Lung (tissue), 12 donors: ENCODE results near the gene PPM1B. TPM values are rescaled to one million over a fixed set of nuclear protein-coding genes. Genes with fewer than 3 reads are reported as not detected.

Experiments used
- ATAC-seq: fragments of 200-7000 bp; cut with Tn5 transposase; one replicate; pipeline ENCODE4 v1.9.1; 2020; ENCODE audit warnings: moderate number of reproducible peaks; ENCODE audit not compliant: insufficient read depth, low FRiP score
- DNase-seq, 3 donors: peaks; one replicate each; pipeline ENCODE4 v3.0.0-alpha.2; 2013 to 2017
- H3K27ac ChIP-seq, 2 donors: one replicate each; pipeline ENCODE4 v1.5.1; 2013; ENCODE audit warnings: mild to moderate bottlenecking in 2 of 2, moderate library complexity in 2 of 2, control low read depth in 1 of 2, inconsistent platforms in 1 of 2, low read depth in 1 of 2, low read length in 1 of 2
- H3K27me3 ChIP-seq, 3 donors: one replicate each; pipeline ENCODE4 v1.5.1; 2013; ENCODE audit warnings: low read length in 2 of 3; ENCODE audit not compliant: control insufficient read depth in 3 of 3, insufficient read depth in 3 of 3
- H3K36me3 ChIP-seq, 4 donors: one replicate each; pipeline ENCODE4 v1.5.1; 2013; ENCODE audit warnings: low read length in 4 of 4, mild to moderate bottlenecking in 1 of 4, moderate library complexity in 1 of 4; ENCODE audit not compliant: control insufficient read depth in 4 of 4, insufficient read depth in 4 of 4
- H3K4me1 ChIP-seq, 5 donors: one replicate each; pipeline ENCODE4 v1.5.1; 2013; ENCODE audit warnings: low read length in 5 of 5, mild to moderate bottlenecking in 2 of 5, moderate library complexity in 1 of 5; ENCODE audit not compliant: control insufficient read depth in 5 of 5, insufficient read depth in 5 of 5
- H3K4me3 ChIP-seq: one replicate; pipeline ENCODE4 v1.5.1; 2013; ENCODE audit warnings: mild to moderate bottlenecking, control low read depth, moderate library complexity
- H3K9ac ChIP-seq, 2 donors: one replicate each; pipeline ENCODE4 v1.5.1; 2013; ENCODE audit warnings: low read length in 2 of 2, control low read depth in 1 of 2; ENCODE audit not compliant: insufficient read depth in 1 of 2
- H3K9me3 ChIP-seq, 4 donors: one replicate each; pipeline ENCODE4 v1.5.1; 2013; ENCODE audit warnings: low read length in 3 of 4, mild to moderate bottlenecking in 1 of 4, moderate library complexity in 1 of 4; ENCODE audit not compliant: control insufficient read depth in 4 of 4, insufficient read depth in 3 of 4
- CTCF ChIP-seq: IDR thresholded peaks from 2 replicates; pipeline ENCODE4 v1.5.1; 2012; ENCODE audit warnings: mild to moderate bottlenecking; ENCODE audit errors: control extremely low read depth, extremely low read depth
- WGBS, 2 donors: extraction: QIAGEN DNeasy Blood & Tissue Kit; methylation state at CpG; one replicate each; pipeline ENCODE4 v1.1.7; 2013; 5-methylcytosine and 5-hydroxymethylcytosine counted together
- polyA plus RNA-seq, 2 donors: library from polyadenylated mRNA; stranded (reverse); fragments of 200-250 nt; gene quantifications; one replicate each; pipeline ENCODE4 v1.2.1, GENCODE V29; 2013
- total RNA-seq, 2 donors: library from RNA; depleted of rRNA in 1 of 2; stranded (reverse); fragments of >200 nt in 1 of 2; gene quantifications; one replicate each; pipeline ENCODE4 v1.2.1, GENCODE V29; 2014 to 2021
- donor health status: control.
- donor health status: control.
- donor health status: Bipolar disorder and iron deficiency.
- donor health status: healthy.
- donor health status: DM: yes; HTN: yes; CAD: no.

Gene PPM1B
- total and polyA plus RNA-seq, 4 donors = 18.2 to 66.2 (median 29.6) TPM

GRCh38 chr2:44218771-44219170 lies 50.1 kb downstream of the PPM1B start:
- no peak for TF ChIP-seq CTCF
- no peaks in the 10 kb centered on the region for H3K9me3 ChIP-seq
- DNase-seq (no peak), ATAC-seq (no peak)
- H3K27me3 ChIP-seq = no peaks in the 10 kb centered on the region
- H3K9ac ChIP-seq = no peak overlapping the region
- 84 to 89% methylated on average over 2 of the region's 2 CpGs for WGBS, 2 donors
- H3K4me3 ChIP-seq = no peak overlapping the region
- no peak overlapping the region for H3K27ac ChIP-seq
- H3K4me1 ChIP-seq = no peaks in the 10 kb centered on the region
- H3K36me3 ChIP-seq = peaks cover 0 to 11% (median 4%) of the 10 kb centered on the region in 4 donors

DNA sequence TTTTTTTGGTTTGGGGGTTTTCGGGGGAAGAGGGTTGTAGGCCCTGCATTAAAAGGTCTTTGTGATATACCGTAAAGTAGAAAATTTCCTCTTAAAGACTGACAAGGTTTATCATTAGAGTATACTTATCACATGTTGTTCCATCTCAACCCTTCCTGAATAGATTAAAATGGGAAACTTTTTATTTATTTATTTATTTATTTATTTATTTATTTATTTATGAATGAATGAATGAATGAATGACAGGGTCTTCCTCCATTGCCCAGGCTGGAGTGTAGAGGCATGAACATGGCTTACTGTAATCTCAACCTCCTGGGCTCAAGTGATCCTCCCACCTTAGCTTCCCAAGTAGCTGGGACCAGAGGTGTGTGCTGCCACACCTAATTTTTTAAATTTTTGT lies 58.1 kb downstream of the PPM1B start:
- no peak overlapping the region for H3K9ac ChIP-seq
- no peaks in the 10 kb centered on the region for H3K9me3 ChIP-seq
- no peak overlapping the region for H3K4me3 ChIP-seq
- WGBS, 2 donors = 97 to 100% methylated on average over 2 of the region's 2 CpGs
- no peaks in the 10 kb centered on the region for H3K27me3 ChIP-seq
- no peak for ATAC-seq
- DNase-seq = no peak
- TF ChIP-seq CTCF = no peak
- no peak overlapping the region for H3K27ac ChIP-seq
- H3K4me1 ChIP-seq = no peaks in the 10 kb centered on the region
- H3K36me3 ChIP-seq = peaks cover 0 to 6% (median 0%) of the 10 kb centered on the region in 4 donors

DNA sequence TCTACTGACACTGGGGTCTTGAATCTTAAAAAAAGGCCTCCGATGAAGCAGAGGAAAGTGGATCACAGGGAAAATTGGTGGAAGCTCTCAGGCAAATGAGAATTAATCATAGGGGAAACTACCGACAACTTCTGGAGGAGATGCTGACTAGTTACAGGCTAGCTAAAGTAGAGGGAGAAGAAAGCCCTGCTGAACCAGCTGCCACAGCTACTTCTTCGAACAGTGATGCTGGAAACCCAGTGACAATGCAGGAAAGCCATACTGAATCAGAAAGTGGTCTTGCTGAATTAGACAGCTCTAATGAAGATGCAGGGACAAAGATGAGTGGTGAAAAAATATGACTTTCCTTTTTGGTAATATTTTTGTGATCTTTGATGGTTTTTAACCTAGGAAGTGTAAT lies 61.7 kb downstream of the PPM1B start:
- H3K9me3 ChIP-seq = no peaks in the 10 kb centered on the region
- H3K4me1 ChIP-seq = no peaks in the 10 kb centered on the region
- H3K4me3 ChIP-seq = no peak overlapping the region

More for the DNA sequence above, 61.7 kb downstream of the PPM1B start:
- H3K27me3 ChIP-seq = no peaks in the 10 kb centered on the region
- H3K36me3 ChIP-seq = peaks cover 0 to 3% (median 0%) of the 10 kb centered on the region in 4 donors
- 90% methylated on average over 3 of the region's 3 CpGs for WGBS, 2 donors
- TF ChIP-seq CTCF = no peak
- ATAC-seq (no peak), DNase-seq (no peak)
- no peak overlapping the region for H3K27ac ChIP-seq
- H3K9ac ChIP-seq = no peak overlapping the region
